ENCODE data around the gene PDZRN4.

Gene PDZRN4

GRCh38 chr12:41367726-41368405, 179.7 kb downstream of the PDZRN4 start:
- no peak overlapping the region for H3K4me2 ChIP-seq (ENCODE audit: low read length)
- H3K9ac ChIP-seq (ENCODE audit: low read length) = no peak overlapping the region
- H3K18ac ChIP-seq (ENCODE audit: low read length) = no peak overlapping the region
- no peak overlapping the region for H4K5ac ChIP-seq (ENCODE audit: low read length)
- no peak overlapping the region for H2AK5ac ChIP-seq (ENCODE audit: low read length)
- H2BK120ac ChIP-seq (ENCODE audit: low read depth, low read length) = no peak overlapping the region
- H4K8ac ChIP-seq (ENCODE audit: low read depth, low read length) = no peak overlapping the region
- H2BK5ac ChIP-seq (ENCODE audit: low read length) = no peak overlapping the region
- DNase-seq = peak; percentile 33
- no peak overlapping the region for H3K4me3 ChIP-seq (ENCODE audit: low read length)
- no peaks in the 10 kb centered on the region for H3K27me3 ChIP-seq (ENCODE audit: insufficient read depth, low read length, poor library complexity)
- no peaks in the 10 kb centered on the region for H3K79me1 ChIP-seq (ENCODE audit: low read length)
- peaks cover 2% of the 10 kb centered on the region for H3K4me1 ChIP-seq (ENCODE audit: control insufficient read depth, low read depth, low read length)
- no peak overlapping the region for H3K27ac ChIP-seq (ENCODE audit: low read depth, low read length)
- H2BK15ac ChIP-seq (replicated peaks; ENCODE audit: low read depth) = no peak overlapping the region
- H3K56ac ChIP-seq (ENCODE audit: low read length) = no peak overlapping the region
- H3K23ac ChIP-seq (ENCODE audit: low read length) = no peak overlapping the region
- H3K4ac ChIP-seq (ENCODE audit: low read depth, low read length) = no peak overlapping the region
- no peaks in the 10 kb centered on the region for H3K79me2 ChIP-seq (ENCODE audit: control insufficient read depth, insufficient read depth, low read length)
- no peaks in the 10 kb centered on the region for H3K36me3 ChIP-seq (ENCODE audit: control insufficient read depth, insufficient read depth, low read length)
- no CpG with 5 or more reads among the region's 4 CpGs for WGBS (ENCODE audit: extremely low coverage, insufficient coverage, low lambda C conversion rate)

GRCh38 chr12:41380878-41381277, 192.8 kb downstream of the PDZRN4 start:
- no peak overlapping the region for H3K4me2 ChIP-seq (ENCODE audit: low read length)
- no peaks in the 10 kb centered on the region for H3K27me3 ChIP-seq (ENCODE audit: insufficient read depth, low read length, poor library complexity)
- no peak overlapping the region for H3K23ac ChIP-seq (ENCODE audit: low read length)
- H3K4me1 ChIP-seq (ENCODE audit: control insufficient read depth, low read depth, low read length) = no peaks in the 10 kb centered on the region
- no peak for DNase-seq
- H3K79me2 ChIP-seq (ENCODE audit: control insufficient read depth, insufficient read depth, low read length) = no peaks in the 10 kb centered on the region
- no peak overlapping the region for H2BK15ac ChIP-seq (replicated peaks; ENCODE audit: low read depth)
- no peak overlapping the region for H3K27ac ChIP-seq (ENCODE audit: low read depth, low read length)
- no peak overlapping the region for H3K56ac ChIP-seq (ENCODE audit: low read length)
- H2AK5ac ChIP-seq (ENCODE audit: low read length) = no peak overlapping the region
- no peak overlapping the region for H3K4me3 ChIP-seq (ENCODE audit: low read length)
- H3K36me3 ChIP-seq (ENCODE audit: control insufficient read depth, insufficient read depth, low read length) = no peaks in the 10 kb centered on the region
- no peaks in the 10 kb centered on the region for H3K79me1 ChIP-seq (ENCODE audit: low read length)
- no peak overlapping the region for H4K5ac ChIP-seq (ENCODE audit: low read length)
- no peak overlapping the region for H3K9ac ChIP-seq (ENCODE audit: low read length)
- no peak overlapping the region for H3K18ac ChIP-seq (ENCODE audit: low read length)
- H4K8ac ChIP-seq (ENCODE audit: low read depth, low read length) = no peak overlapping the region
- H2BK120ac ChIP-seq (ENCODE audit: low read depth, low read length) = no peak overlapping the region
- no peak overlapping the region for H3K4ac ChIP-seq (ENCODE audit: low read depth, low read length)
- no peak overlapping the region for H2BK5ac ChIP-seq (ENCODE audit: low read length)

GRCh38 chr12:41402801-41403200, 214.7 kb downstream of the PDZRN4 start:
- DNase-seq = no peak
- no peak overlapping the region for H2BK15ac ChIP-seq (replicated peaks; ENCODE audit: low read depth)
- H2BK5ac ChIP-seq (ENCODE audit: low read length) = no peak overlapping the region
- H2BK120ac ChIP-seq (ENCODE audit: low read depth, low read length) = no peak overlapping the region
- no peak overlapping the region for H4K5ac ChIP-seq (ENCODE audit: low read length)
- WGBS (ENCODE audit: extremely low coverage, insufficient coverage, low lambda C conversion rate) = no CpG with 5 or more reads among the region's 6 CpGs
- H2AK5ac ChIP-seq (ENCODE audit: low read length) = no peak overlapping the region
- H3K4me2 ChIP-seq (ENCODE audit: low read length) = no peak overlapping the region
- H3K27me3 ChIP-seq (ENCODE audit: insufficient read depth, low read length, poor library complexity) = no peaks in the 10 kb centered on the region
- no peaks in the 10 kb centered on the region for H3K36me3 ChIP-seq (ENCODE audit: control insufficient read depth, insufficient read depth, low read length)
- no peak overlapping the region for H3K56ac ChIP-seq (ENCODE audit: low read length)
- no peak overlapping the region for H4K8ac ChIP-seq (ENCODE audit: low read depth, low read length)
- H3K79me2 ChIP-seq (ENCODE audit: control insufficient read depth, insufficient read depth, low read length) = no peaks in the 10 kb centered on the region
- H3K23ac ChIP-seq (ENCODE audit: low read length) = no peak overlapping the region
- no peak overlapping the region for H3K4ac ChIP-seq (ENCODE audit: low read depth, low read length)
- no peaks in the 10 kb centered on the region for H3K79me1 ChIP-seq (ENCODE audit: low read length)
- H3K18ac ChIP-seq (ENCODE audit: low read length) = no peak overlapping the region
- no peak overlapping the region for H3K4me3 ChIP-seq (ENCODE audit: low read length)
- H3K9ac ChIP-seq (ENCODE audit: low read length) = no peak overlapping the region
- no peak overlapping the region for H3K27ac ChIP-seq (ENCODE audit: low read depth, low read length)
- H3K4me1 ChIP-seq (ENCODE audit: control insufficient read depth, low read depth, low read length) = no peaks in the 10 kb centered on the region

- Histone ChIP-seq H2AK5ac (ENCODE audit: low read length) (no peak overlapping the region), H4K5ac (ENCODE audit: low read length) (no peak overlapping the region), H3K27ac (ENCODE audit: low read depth, low read length) (no peak overlapping the region), H3K23ac (ENCODE audit: low read length) (no peak overlapping the region), H3K79me2 (ENCODE audit: control insufficient read depth, insufficient read depth, low read length) (no peaks in the 10 kb centered on the region), H3K9ac (ENCODE audit: low read length) (no peak overlapping the region), H3K4me1 (ENCODE audit: control insufficient read depth, low read depth, low read length) (no peaks in the 10 kb centered on the region), H2BK5ac (ENCODE audit: low read length) (no peak overlapping the region), H3K56ac (ENCODE audit: low read length) (no peak overlapping the region), H3K79me1 (ENCODE audit: low read length) (no peaks in the 10 kb centered on the region), H2BK15ac (replicated peaks; ENCODE audit: low read depth) (no peak overlapping the region), H4K8ac (ENCODE audit: low read depth, low read length) (no peak overlapping the region), H3K4me3 (ENCODE audit: low read length) (no peak overlapping the region), H3K18ac (ENCODE audit: low read length) (no peak overlapping the region), H3K27me3 (ENCODE audit: insufficient read depth, low read length, poor library complexity) (no peaks in the 10 kb centered on the region), H2BK120ac (ENCODE audit: low read depth, low read length) (no peak overlapping the region), H3K4me2 (ENCODE audit: low read length) (no peak overlapping the region), H3K36me3 (ENCODE audit: control insufficient read depth, insufficient read depth, low read length) (no peaks in the 10 kb centered on the region), H3K4ac (ENCODE audit: low read depth, low read length) (no peak overlapping the region)
- peak; percentile 19 for DNase-seq
- no CpG with 5 or more reads among the region's 3 CpGs for WGBS (ENCODE audit: extremely low coverage, insufficient coverage, low lambda C conversion rate)
Observed at GRCh38 chr12:41407232-41407799, 219.2 kb downstream of the PDZRN4 start.

GRCh38 chr12:41409628-41410027, 221.5 kb downstream of the PDZRN4 start:
- no peak overlapping the region for H4K8ac ChIP-seq (ENCODE audit: low read depth, low read length)
- no peak overlapping the region for H3K4ac ChIP-seq (ENCODE audit: low read depth, low read length)
- H3K23ac ChIP-seq (ENCODE audit: low read length) = no peak overlapping the region
- no peak overlapping the region for H3K18ac ChIP-seq (ENCODE audit: low read length)
- H2BK120ac ChIP-seq (ENCODE audit: low read depth, low read length) = no peak overlapping the region
- H3K4me3 ChIP-seq (ENCODE audit: low read length) = no peak overlapping the region
- no CpG with 5 or more reads among the region's 2 CpGs for WGBS (ENCODE audit: extremely low coverage, insufficient coverage, low lambda C conversion rate)
- H3K27me3 ChIP-seq (ENCODE audit: insufficient read depth, low read length, poor library complexity) = no peaks in the 10 kb centered on the region
- H2BK15ac ChIP-seq (replicated peaks; ENCODE audit: low read depth) = no peak overlapping the region
- H2BK5ac ChIP-seq (ENCODE audit: low read length) = no peak overlapping the region
- H3K9ac ChIP-seq (ENCODE audit: low read length) = no peak overlapping the region
- H4K5ac ChIP-seq (ENCODE audit: low read length) = no peak overlapping the region
- H2AK5ac ChIP-seq (ENCODE audit: low read length) = no peak overlapping the region
- no peak overlapping the region for H3K4me2 ChIP-seq (ENCODE audit: low read length)
- H3K27ac ChIP-seq (ENCODE audit: low read depth, low read length) = no peak overlapping the region
- peak; percentile 30 for DNase-seq
- no peaks in the 10 kb centered on the region for H3K79me2 ChIP-seq (ENCODE audit: control insufficient read depth, insufficient read depth, low read length)
- H3K79me1 ChIP-seq (ENCODE audit: low read length) = no peaks in the 10 kb centered on the region
- H3K36me3 ChIP-seq (ENCODE audit: control insufficient read depth, insufficient read depth, low read length) = no peaks in the 10 kb centered on the region
- no peaks in the 10 kb centered on the region for H3K4me1 ChIP-seq (ENCODE audit: control insufficient read depth, low read depth, low read length)
- no peak overlapping the region for H3K56ac ChIP-seq (ENCODE audit: low read length)

GRCh38 chr12:41418586-41418985, 230.5 kb downstream of the PDZRN4 start:
- DNase-seq = peak; percentile 26
- H4K8ac ChIP-seq (ENCODE audit: low read depth, low read length) = no peak overlapping the region
- no peaks in the 10 kb centered on the region for H3K27me3 ChIP-seq (ENCODE audit: insufficient read depth, low read length, poor library complexity)
- H2BK120ac ChIP-seq (ENCODE audit: low read depth, low read length) = no peak overlapping the region
- no peak overlapping the region for H3K23ac ChIP-seq (ENCODE audit: low read length)
- H3K56ac ChIP-seq (ENCODE audit: low read length) = no peak overlapping the region
- H3K4me3 ChIP-seq (ENCODE audit: low read length) = no peak overlapping the region
- no peak overlapping the region for H2AK5ac ChIP-seq (ENCODE audit: low read length)
- no peak overlapping the region for H2BK15ac ChIP-seq (replicated peaks; ENCODE audit: low read depth)
- no peak overlapping the region for H4K5ac ChIP-seq (ENCODE audit: low read length)
- no peaks in the 10 kb centered on the region for H3K79me1 ChIP-seq (ENCODE audit: low read length)
- no peak overlapping the region for H3K18ac ChIP-seq (ENCODE audit: low read length)
- H3K79me2 ChIP-seq (ENCODE audit: control insufficient read depth, insufficient read depth, low read length) = no peaks in the 10 kb centered on the region
- H3K4me1 ChIP-seq (ENCODE audit: control insufficient read depth, low read depth, low read length) = no peaks in the 10 kb centered on the region
- no peaks in the 10 kb centered on the region for H3K36me3 ChIP-seq (ENCODE audit: control insufficient read depth, insufficient read depth, low read length)
- no peak overlapping the region for H3K9ac ChIP-seq (ENCODE audit: low read length)
- no peak overlapping the region for H3K27ac ChIP-seq (ENCODE audit: low read depth, low read length)
- H3K4me2 ChIP-seq (ENCODE audit: low read length) = no peak overlapping the region
- no peak overlapping the region for H3K4ac ChIP-seq (ENCODE audit: low read depth, low read length)
- WGBS (ENCODE audit: extremely low coverage, insufficient coverage, low lambda C conversion rate) = no CpG with 5 or more reads among the region's 3 CpGs
- no peak overlapping the region for H2BK5ac ChIP-seq (ENCODE audit: low read length)

Measured in mesendoderm (in vitro differentiated cells).